Esophagus squamous epithelium (tissue), 4 donors: ENCODE measurements around the gene DAB1.

Experiments used
- CTCF ChIP-seq, 6 experiments: fragments of 450-650 bp in 4 of 6; fragments of 200-600 bp in 2 of 6; sonication (generic) in 2 of 6; IDR thresholded peaks; one replicate each; pipeline ENCODE4 v1.5.1; 2016 to 2019; ENCODE audit warnings: antibody characterized with exemption in 6 of 6, mild to moderate bottlenecking in 4 of 6, moderate library complexity in 4 of 6
- POLR2A ChIP-seq, 4 donors: fragments of 450-650 bp; IDR thresholded peaks; one replicate each; pipeline ENCODE4 v1.6.1; 2017; ENCODE audit warnings: antibody characterized with exemption in 4 of 4, mild to moderate bottlenecking in 4 of 4, moderate library complexity in 3 of 4

GRCh38 chr1:57304591-57304990, 119.3 kb downstream of the DAB1 start:
- no peak for TF ChIP-seq POLR2A (IDR thresholded peaks at IDR 0.05)
- TF ChIP-seq CTCF (IDR thresholded peaks at IDR 0.05) = no peak
